Measurements from ENCODE around the gene ETV6.

- TF ChIP-seq POLR2AphosphoS5 (IDR thresholded peaks at IDR 0.05; ENCODE audit: low read depth, low read length) (no peak), REST (IDR thresholded peaks at IDR 0.05; ENCODE audit: insufficient read depth in 1 of 2, low read depth in 2 of 2, low read length in 2 of 2) (no peak), FOXP2 (optimal IDR thresholded peaks at IDR 0.05; ENCODE audit: borderline replicate concordance, extremely low read depth, extremely low read length, insufficient read depth) (no peak), TAF1 (IDR thresholded peaks at IDR 0.05; ENCODE audit: borderline replicate concordance, insufficient read depth, low read length) (no peak)
Measured at GRCh38 chr12:11927286-11927935, 277.9 kb downstream of the ETV6 start.
